ENCODE data around the gene CCNB2.
A peak's percentile ranks its signal among the peaks of the same experiment; 100 is the strongest.

The CCNB2 gene

GRCh38 chr15:59169251-59169708, 64.3 kb downstream of the CCNB2 start:
- no peak for DNase-seq

GRCh38 chr15:59170295-59171066, 65.5 kb downstream of the CCNB2 start:
- DNase-seq, result peak; percentile 19

- DNase-seq, result no peak
These were observed 66.1 kb downstream of the CCNB2 start for GRCh38 chr15:59171067-59171397.

GRCh38 chr15:59172289-59172901, 67.4 kb downstream of the CCNB2 start:
- DNase-seq, result no peak

- no peak for DNase-seq
These were observed 68.2 kb downstream of the CCNB2 start for GRCh38 chr15:59173194-59173593.

GRCh38 chr15:59174151-59174834, 69.3 kb downstream of the CCNB2 start:
- no peak for DNase-seq

All from NK-92 treated with Interleukin-12 subunit alpha and Interleukin-12 subunit beta, amount 100 ng/mL, for 24 hours (cell line).